ENCODE results near the gene SESN3.

SESN3 gene

GRCh38 chr11:95267601-95268213, 36.7 kb upstream of the SESN3 start:
- H3K9me3 ChIP-seq (ENCODE audit: control insufficient read depth, low read length) = no peaks in the 10 kb centered on the region
- no peak overlapping the region for H4K91ac ChIP-seq (ENCODE audit: low read length)
- H3K27me3 ChIP-seq (ENCODE audit: control insufficient read depth in 1 of 2, insufficient read depth in 1 of 2, low read length in 2 of 2) = no peaks in the 10 kb centered on the region
- H3K23ac ChIP-seq (ENCODE audit: low read length in 2 of 2) = no peak overlapping the region
- H3K4me2 ChIP-seq (ENCODE audit: low read length, poor library complexity, severe bottlenecking) = no peak overlapping the region
- no peak overlapping the region for H2AK5ac ChIP-seq (ENCODE audit: low read length, severe bottlenecking)
- H3K18ac ChIP-seq (ENCODE audit: low read depth in 1 of 2, low read length in 2 of 2) = no peak overlapping the region
- H2AFZ ChIP-seq (ENCODE audit: low read depth, low read length) = no peak overlapping the region
- no peak overlapping the region for H2BK15ac ChIP-seq (ENCODE audit: low read depth, poor library complexity, severe bottlenecking)
- no peak for DNase-seq
- no peak overlapping the region for H3K9ac ChIP-seq (ENCODE audit: low read length)
- H4K8ac ChIP-seq (ENCODE audit: low read length) = no peak overlapping the region
- H3K4me3 ChIP-seq (ENCODE audit: insufficient read depth in 1 of 2, low read depth in 1 of 2, low read length in 2 of 2) = no peak overlapping the region
- no peak overlapping the region for H2BK5ac ChIP-seq (ENCODE audit: low read depth, low read length, poor library complexity, severe bottlenecking)
- no peaks in the 10 kb centered on the region for H3K36me3 ChIP-seq (ENCODE audit: control insufficient read depth in 1 of 2, insufficient read depth in 2 of 2, low read depth in 1 of 2, low read length in 2 of 2)
- no peak overlapping the region for H3K14ac ChIP-seq (ENCODE audit: low read length in 2 of 2)
- H3K4ac ChIP-seq (ENCODE audit: low read depth in 1 of 2, low read length in 2 of 2) = no peak overlapping the region
- no peak overlapping the region for H2BK12ac ChIP-seq (ENCODE audit: low read length in 2 of 2)
- WGBS = 100% methylated on average over 1 of the region's 1 CpG
- H3K4me1 ChIP-seq (ENCODE audit: control insufficient read depth, insufficient read depth, low read depth, low read length) = peaks cover 3% of the 10 kb centered on the region
- no peaks in the 10 kb centered on the region for H3K79me1 ChIP-seq (replicated peaks; ENCODE audit: low read length, poor library complexity, severe bottlenecking)
- no peak overlapping the region for H2BK120ac ChIP-seq (ENCODE audit: low read depth, low read length)
- H3K27ac ChIP-seq (ENCODE audit: low read length, poor library complexity, severe bottlenecking) = no peak overlapping the region

- peak; percentile 37 for DNase-seq
- Histone ChIP-seq H2BK5ac (ENCODE audit: low read depth, low read length, poor library complexity, severe bottlenecking) (no peak overlapping the region), H4K91ac (ENCODE audit: low read length) (no peak overlapping the region), H3K4me3 (ENCODE audit: insufficient read depth in 1 of 2, low read depth in 1 of 2, low read length in 2 of 2) (peak overlapping the region in 1 of 2 experiments; percentile 52), H4K8ac (ENCODE audit: low read length) (no peak overlapping the region), H3K27me3 (ENCODE audit: control insufficient read depth in 1 of 2, insufficient read depth in 1 of 2, low read length in 2 of 2) (no peaks in the 10 kb centered on the region), H2BK15ac (ENCODE audit: low read depth, poor library complexity, severe bottlenecking) (no peak overlapping the region), H3K36me3 (ENCODE audit: control insufficient read depth in 1 of 2, insufficient read depth in 2 of 2, low read depth in 1 of 2, low read length in 2 of 2) (no peaks in the 10 kb centered on the region), H3K23ac (ENCODE audit: low read length in 2 of 2) (no peak overlapping the region), H2BK12ac (ENCODE audit: low read length in 2 of 2) (no peak overlapping the region), H3K4me1 (ENCODE audit: control insufficient read depth, insufficient read depth, low read depth, low read length) (peaks cover 3% of the 10 kb centered on the region), H3K14ac (ENCODE audit: low read length in 2 of 2) (no peak overlapping the region), H3K18ac (ENCODE audit: low read depth in 1 of 2, low read length in 2 of 2) (no peak overlapping the region), H3K27ac (ENCODE audit: low read length, poor library complexity, severe bottlenecking) (no peak overlapping the region), H3K4me2 (ENCODE audit: low read length, poor library complexity, severe bottlenecking) (no peak overlapping the region), H2BK120ac (ENCODE audit: low read depth, low read length) (no peak overlapping the region), H2AK5ac (ENCODE audit: low read length, severe bottlenecking) (no peak overlapping the region), H3K9me3 (ENCODE audit: control insufficient read depth, low read length) (no peaks in the 10 kb centered on the region), H3K79me1 (replicated peaks; ENCODE audit: low read length, poor library complexity, severe bottlenecking) (no peaks in the 10 kb centered on the region), H2AFZ (ENCODE audit: low read depth, low read length) (no peak overlapping the region), H3K4ac (ENCODE audit: low read depth in 1 of 2, low read length in 2 of 2) (no peak overlapping the region), H3K9ac (ENCODE audit: low read length) (peak overlapping the region; percentile 43)
- WGBS = 87% methylated on average over 4 of the region's 6 CpGs
Measured at GRCh38 chr11:95266751-95267374, 35.9 kb upstream of the SESN3 start.

GRCh38 chr11:95264881-95265280, 33.9 kb upstream of the SESN3 start:
- H3K14ac ChIP-seq (ENCODE audit: low read length in 2 of 2) = no peak overlapping the region
- H3K36me3 ChIP-seq (ENCODE audit: control insufficient read depth in 1 of 2, insufficient read depth in 2 of 2, low read depth in 1 of 2, low read length in 2 of 2) = no peaks in the 10 kb centered on the region
- H2BK120ac ChIP-seq (ENCODE audit: low read depth, low read length) = no peak overlapping the region
- no peak overlapping the region for H4K8ac ChIP-seq (ENCODE audit: low read length)
- no peak overlapping the region for H3K4me3 ChIP-seq (ENCODE audit: insufficient read depth in 1 of 2, low read depth in 1 of 2, low read length in 2 of 2)
- H3K27me3 ChIP-seq (ENCODE audit: control insufficient read depth in 1 of 2, insufficient read depth in 1 of 2, low read length in 2 of 2) = no peaks in the 10 kb centered on the region
- no peak overlapping the region for H3K9ac ChIP-seq (ENCODE audit: low read length)
- no peak overlapping the region for H2AFZ ChIP-seq (ENCODE audit: low read depth, low read length)
- H2BK15ac ChIP-seq (ENCODE audit: low read depth, poor library complexity, severe bottlenecking) = no peak overlapping the region
- whole genome bisulfite sequencing = 83% methylated on average over 8 of the region's 8 CpGs
- no peak overlapping the region for H3K27ac ChIP-seq (ENCODE audit: low read length, poor library complexity, severe bottlenecking)
- no peak overlapping the region for H3K4ac ChIP-seq (ENCODE audit: low read depth in 1 of 2, low read length in 2 of 2)
- no peak overlapping the region for H2BK5ac ChIP-seq (ENCODE audit: low read depth, low read length, poor library complexity, severe bottlenecking)
- no peaks in the 10 kb centered on the region for H3K9me3 ChIP-seq (ENCODE audit: control insufficient read depth, low read length)
- no peak overlapping the region for H3K23ac ChIP-seq (ENCODE audit: low read length in 2 of 2)
- peaks cover 3% of the 10 kb centered on the region for H3K4me1 ChIP-seq (ENCODE audit: control insufficient read depth, insufficient read depth, low read depth, low read length)
- H3K4me2 ChIP-seq (ENCODE audit: low read length, poor library complexity, severe bottlenecking) = no peak overlapping the region
- H2BK12ac ChIP-seq (ENCODE audit: low read length in 2 of 2) = no peak overlapping the region
- H3K79me1 ChIP-seq (replicated peaks; ENCODE audit: low read length, poor library complexity, severe bottlenecking) = no peaks in the 10 kb centered on the region
- H4K91ac ChIP-seq (ENCODE audit: low read length) = no peak overlapping the region
- H3K18ac ChIP-seq (ENCODE audit: low read depth in 1 of 2, low read length in 2 of 2) = no peak overlapping the region
- H2AK5ac ChIP-seq (ENCODE audit: low read length, severe bottlenecking) = no peak overlapping the region
- DNase-seq = no peak

DNA sequence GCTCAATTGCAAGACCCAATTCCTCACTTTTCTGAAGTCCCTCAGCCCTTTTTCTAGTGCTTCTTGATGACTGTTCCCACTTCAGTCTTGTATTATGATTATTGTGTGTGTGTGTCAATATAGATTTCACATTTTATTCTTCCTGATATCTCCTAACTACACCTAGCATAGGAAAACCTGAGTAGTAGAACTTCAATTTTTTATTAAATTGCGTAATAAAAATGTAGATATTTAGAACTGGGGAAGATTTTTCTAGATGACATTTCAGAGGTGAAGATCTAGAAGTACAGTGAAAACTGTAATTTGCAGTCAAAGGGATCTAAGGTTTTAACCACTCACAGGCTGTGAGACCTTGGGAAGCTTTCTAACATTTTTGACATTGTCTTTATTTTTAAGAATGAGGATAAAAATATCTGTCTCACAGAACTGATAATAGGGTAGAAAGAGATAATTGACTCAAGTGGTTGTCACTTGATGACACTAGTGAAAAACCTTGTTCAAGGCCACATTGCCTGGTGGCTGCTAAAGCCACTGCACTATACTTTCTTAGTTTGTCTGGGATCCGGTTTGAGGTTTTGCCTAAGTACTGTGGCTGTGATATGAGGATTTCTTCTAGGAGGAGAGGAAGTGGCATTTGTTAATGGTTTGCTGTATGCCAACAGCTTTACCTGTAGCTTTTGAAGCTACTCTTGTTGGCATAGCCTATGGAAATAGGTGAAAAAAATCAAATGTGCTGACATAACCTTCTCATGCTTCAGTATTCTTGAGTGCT, 32.2 kb upstream of the SESN3 start:
- Histone ChIP-seq H2BK15ac (ENCODE audit: low read depth, poor library complexity, severe bottlenecking) (no peak overlapping the region), H3K27me3 (ENCODE audit: control insufficient read depth in 1 of 2, insufficient read depth in 1 of 2, low read length in 2 of 2) (no peaks in the 10 kb centered on the region), H3K14ac (ENCODE audit: low read length in 2 of 2) (no peak overlapping the region), H3K79me1 (replicated peaks; ENCODE audit: low read length, poor library complexity, severe bottlenecking) (no peaks in the 10 kb centered on the region), H4K8ac (ENCODE audit: low read length) (no peak overlapping the region), H2AK5ac (ENCODE audit: low read length, severe bottlenecking) (no peak overlapping the region), H3K18ac (ENCODE audit: low read depth in 1 of 2, low read length in 2 of 2) (no peak overlapping the region), H3K4me1 (ENCODE audit: control insufficient read depth, insufficient read depth, low read depth, low read length) (peaks cover 3% of the 10 kb centered on the region), H2BK120ac (ENCODE audit: low read depth, low read length) (no peak overlapping the region), H4K91ac (ENCODE audit: low read length) (no peak overlapping the region), H3K4me3 (ENCODE audit: insufficient read depth in 1 of 2, low read depth in 1 of 2, low read length in 2 of 2) (no peak overlapping the region), H3K36me3 (ENCODE audit: control insufficient read depth in 1 of 2, insufficient read depth in 2 of 2, low read depth in 1 of 2, low read length in 2 of 2) (no peaks in the 10 kb centered on the region), H3K23ac (ENCODE audit: low read length in 2 of 2) (no peak overlapping the region), H3K27ac (ENCODE audit: low read length, poor library complexity, severe bottlenecking) (no peak overlapping the region), H3K4me2 (ENCODE audit: low read length, poor library complexity, severe bottlenecking) (no peak overlapping the region), H3K4ac (ENCODE audit: low read depth in 1 of 2, low read length in 2 of 2) (no peak overlapping the region), H3K9me3 (ENCODE audit: control insufficient read depth, low read length) (no peaks in the 10 kb centered on the region), H3K9ac (ENCODE audit: low read length) (no peak overlapping the region), H2BK12ac (ENCODE audit: low read length in 2 of 2) (no peak overlapping the region), H2BK5ac (ENCODE audit: low read depth, low read length, poor library complexity, severe bottlenecking) (no peak overlapping the region), H2AFZ (ENCODE audit: low read depth, low read length) (no peak overlapping the region)
- 89% methylated on average over 2 of the region's 2 CpGs for WGBS
- no peak for DNase-seq
